Stomach smooth muscle (tissue), 2 donors: ENCODE measurements around the gene NUP43.
"Not testable (repeated sequence)": the region's sequence is repeated elsewhere in the genome, so short reads cannot be mapped to it uniquely, and the experiment has no call there.

Experiments
- H3K27ac ChIP-seq: one replicate; pipeline ENCODE4 v1.7.0; 2013; ENCODE audit warnings: mild to moderate bottlenecking, low read length, inconsistent platforms
- H3K27me3 ChIP-seq, 2 donors: one replicate each; pipeline ENCODE4 v1.7.0; 2013; ENCODE audit warnings: low read length in 2 of 2; ENCODE audit not compliant: insufficient read depth in 2 of 2, control insufficient read depth in 1 of 2
- H3K36me3 ChIP-seq, 2 donors: one replicate each; pipeline ENCODE4 v1.7.0; 2013; ENCODE audit warnings: low read length in 2 of 2; ENCODE audit not compliant: control insufficient read depth in 2 of 2, insufficient read depth in 2 of 2
- H3K4me1 ChIP-seq: one replicate; pipeline ENCODE4 v1.7.0; 2013; ENCODE audit warnings: low read length; ENCODE audit not compliant: control insufficient read depth, insufficient read depth
- H3K4me3 ChIP-seq, 2 donors: one replicate each; pipeline ENCODE4 v1.7.0; 2013; ENCODE audit warnings: low read length in 2 of 2
- H3K9ac ChIP-seq, 2 donors: one replicate each; pipeline ENCODE4 v1.7.0; 2013; ENCODE audit warnings: low read length in 2 of 2, mild to moderate bottlenecking in 1 of 2
- H3K9me3 ChIP-seq, 2 donors: one replicate each; pipeline ENCODE4 v1.7.0; 2013; ENCODE audit warnings: low read length in 2 of 2; ENCODE audit not compliant: control insufficient read depth in 2 of 2
- donor health status: healthy.
- donor health status: Pancreatic carcinoma.

NUP43 gene

DNA sequence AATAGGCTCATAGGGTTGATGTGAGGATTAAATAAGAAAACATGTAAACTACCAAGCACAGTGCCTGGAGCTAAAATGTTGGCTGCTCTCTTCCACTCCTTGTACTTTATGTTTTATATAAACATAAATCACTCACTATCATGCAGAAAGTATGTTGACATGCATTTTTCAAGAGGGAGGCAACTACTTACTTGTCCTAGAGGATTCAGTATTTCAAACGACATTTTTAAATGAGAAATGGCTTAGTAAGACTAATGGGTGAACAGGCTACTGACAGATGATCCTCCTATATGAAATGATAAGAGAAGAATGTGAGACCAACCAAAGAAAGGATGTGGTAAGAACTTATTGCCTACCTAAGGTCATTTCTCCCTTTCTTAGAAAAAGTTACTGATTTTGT, 49.4 kb downstream of the NUP43 start:
- Histone ChIP-seq H3K4me3 (no peak overlapping the region), H3K36me3 (peaks cover 2 to 7% of the 10 kb centered on the region in 2 donors), H3K27ac (no peak overlapping the region), H3K9ac (no peak overlapping the region), H3K27me3 (no peaks in the 10 kb centered on the region), H3K4me1 (peaks cover 4% of the 10 kb centered on the region), H3K9me3 (no peaks in the 10 kb centered on the region)

DNA sequence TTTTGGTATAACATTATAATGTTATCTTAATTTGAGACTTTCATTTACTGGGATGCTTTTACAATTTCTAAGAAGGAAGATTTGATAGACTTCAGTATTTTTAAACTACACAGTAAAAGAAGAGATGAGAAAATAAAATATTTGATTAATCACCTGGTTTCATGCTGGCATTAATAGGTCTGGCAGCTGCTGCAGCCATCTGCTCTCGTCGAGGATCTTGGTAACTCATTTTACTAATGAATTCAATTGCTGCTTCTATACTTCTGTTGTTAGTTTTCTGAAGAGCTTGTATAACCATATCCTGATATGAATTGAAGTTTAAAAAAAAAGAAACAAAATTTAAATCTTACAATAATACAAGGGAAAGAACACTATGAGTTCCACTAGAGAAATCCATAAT, 51.4 kb downstream of the NUP43 start:
- peaks cover 4% of the 10 kb centered on the region for H3K4me1 ChIP-seq
- no peak overlapping the region for H3K27ac ChIP-seq
- H3K9ac ChIP-seq: no peak overlapping the region
- H3K36me3 ChIP-seq: peaks cover 2 to 10% of the 10 kb centered on the region in 2 donors
- no peak overlapping the region for H3K4me3 ChIP-seq
- H3K9me3 ChIP-seq: no peaks in the 10 kb centered on the region
- H3K27me3 ChIP-seq: no peaks in the 10 kb centered on the region

- no peak overlapping the region for H3K27ac ChIP-seq
- H3K4me1 ChIP-seq: no peaks in the 10 kb centered on the region
- H3K9ac ChIP-seq: no peak overlapping the region
- no peaks in the 10 kb centered on the region for H3K9me3 ChIP-seq
- no peak overlapping the region for H3K4me3 ChIP-seq
- H3K27me3 ChIP-seq: no peaks in the 10 kb centered on the region
- H3K36me3 ChIP-seq: peaks cover 2 to 10% of the 10 kb centered on the region in 2 donors
These were observed 55.1 kb downstream of the NUP43 start for GRCh38 chr6:149691201-149691600.

GRCh38 chr6:149686230-149686629, 60.1 kb downstream of the NUP43 start:
- peaks cover 12% of the 10 kb centered on the region in 2 donors for H3K36me3 ChIP-seq
- H3K9me3 ChIP-seq: no peaks in the 10 kb centered on the region
- no peaks in the 10 kb centered on the region for H3K27me3 ChIP-seq
- no peak overlapping the region for H3K27ac ChIP-seq
- H3K9ac ChIP-seq: no peak overlapping the region
- H3K4me3 ChIP-seq: no peak overlapping the region
- peaks cover 4% of the 10 kb centered on the region for H3K4me1 ChIP-seq

DNA sequence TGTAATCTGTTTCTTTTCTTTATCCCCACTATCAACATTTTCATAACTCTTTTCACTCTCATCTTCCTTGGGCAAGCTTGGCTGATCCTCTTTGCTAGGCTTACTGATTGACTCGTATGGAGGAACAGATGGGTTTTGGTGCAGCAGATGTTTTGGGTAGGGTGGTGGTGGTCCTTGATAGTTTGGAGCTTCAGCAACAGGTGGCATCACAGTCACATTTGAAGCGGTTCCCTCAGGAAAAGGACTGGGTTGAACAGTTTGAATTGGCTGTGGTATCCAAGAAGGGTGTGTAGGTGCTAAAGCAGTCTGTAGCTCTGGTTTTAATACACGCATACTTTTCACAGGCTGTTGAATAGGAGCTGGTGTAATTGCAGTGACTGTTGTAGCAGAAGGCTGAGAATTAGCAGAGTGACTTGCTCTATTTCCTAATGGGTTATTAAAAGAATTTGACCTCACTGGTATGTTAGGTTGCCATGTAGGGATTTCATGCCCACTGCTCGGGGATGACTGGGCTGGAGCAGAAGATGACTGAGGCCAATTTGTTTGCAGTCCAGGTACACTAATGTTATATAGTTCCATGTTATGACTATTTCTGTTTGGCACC, 63.0 kb downstream of the NUP43 start:
- Histone ChIP-seq H3K27ac (no peak overlapping the region), H3K36me3 (peaks cover 12% of the 10 kb centered on the region in 2 donors), H3K9ac (no peak overlapping the region), H3K4me1 (peaks cover 4% of the 10 kb centered on the region), H3K4me3 (no peak overlapping the region), H3K27me3 (no peaks in the 10 kb centered on the region), H3K9me3 (no peaks in the 10 kb centered on the region)

- H3K9me3 ChIP-seq, H3K9ac ChIP-seq, H3K4me3 ChIP-seq, H3K4me1 ChIP-seq, H3K27me3 ChIP-seq, H3K27ac ChIP-seq: not testable (repeated sequence)
- peaks cover 12% of the 10 kb centered on the region in 2 donors for H3K36me3 ChIP-seq
These were observed 64.5 kb downstream of the NUP43 start for GRCh38 chr6:149681845-149682244.

DNA sequence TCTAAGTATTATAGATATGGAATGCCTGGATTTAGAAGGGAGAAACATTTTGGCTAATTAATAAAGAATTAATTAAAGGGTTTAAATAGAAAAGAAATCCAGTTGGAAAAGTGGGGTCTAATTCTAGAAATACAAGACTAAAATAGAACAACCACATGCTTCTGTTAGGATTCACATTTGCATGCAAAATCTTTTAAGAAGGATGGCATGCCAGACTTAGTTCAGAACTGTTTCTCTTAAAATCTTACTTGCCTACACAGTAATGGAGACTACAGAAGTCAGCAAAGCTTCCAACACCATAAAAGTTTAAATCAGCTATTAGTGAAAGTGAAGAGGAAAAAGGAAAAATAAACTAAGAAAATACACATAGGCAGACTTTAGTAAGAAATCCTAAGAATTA, 65.1 kb downstream of the NUP43 start:
- Histone ChIP-seq H3K27ac (no peak overlapping the region), H3K9ac (no peak overlapping the region), H3K27me3 (no peaks in the 10 kb centered on the region), H3K4me1 (peaks cover 4% of the 10 kb centered on the region), H3K4me3 (no peak overlapping the region), H3K36me3 (peaks cover 12 to 16% of the 10 kb centered on the region in 2 donors), H3K9me3 (no peaks in the 10 kb centered on the region)

DNA sequence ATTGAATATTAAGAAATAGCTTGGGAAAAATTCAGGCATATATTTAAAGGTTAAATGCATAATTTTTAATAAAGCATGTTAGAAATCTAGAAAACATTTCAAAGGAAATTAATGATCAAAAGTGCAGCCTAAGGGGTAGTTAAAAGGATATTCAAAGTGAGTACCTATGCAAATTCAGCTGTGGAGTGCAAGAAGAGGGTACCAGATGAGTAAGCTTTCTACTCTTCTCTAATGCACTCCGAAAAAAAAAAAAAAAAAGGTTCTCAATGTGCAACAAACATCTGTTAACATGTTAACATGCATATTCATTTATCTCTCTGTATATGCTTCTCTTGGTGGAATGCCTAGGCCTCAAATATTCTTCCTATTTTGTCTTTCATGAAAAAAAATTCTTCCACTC, 65.8 kb downstream of the NUP43 start:
- H3K9me3 ChIP-seq: no peaks in the 10 kb centered on the region
- no peak overlapping the region for H3K27ac ChIP-seq
- peaks cover 19 to 22% of the 10 kb centered on the region in 2 donors for H3K36me3 ChIP-seq
- no peak overlapping the region for H3K4me3 ChIP-seq
- no peaks in the 10 kb centered on the region for H3K27me3 ChIP-seq
- H3K9ac ChIP-seq: no peak overlapping the region
- peaks cover 4% of the 10 kb centered on the region for H3K4me1 ChIP-seq
